ENCODE measurements around the gene PHACTR2.
A peak's percentile ranks its signal among the peaks of the same experiment; 100 is the strongest.
"Not testable (repeated sequence)": the region's sequence is repeated elsewhere in the genome, so short reads cannot be mapped to it uniquely, and the experiment has no call there.

PHACTR2 gene

GRCh38 chr6:143773506-143774150 is 95.9 kb downstream of the PHACTR2 start:
- DNase-seq: no peak

- DNase-seq: no peak
Measured at GRCh38 chr6:143774347-143774746, 96.6 kb downstream of the PHACTR2 start.

- DNase-seq: no peak
Measured at GRCh38 chr6:143775336-143775735, 97.6 kb downstream of the PHACTR2 start.

DNA sequence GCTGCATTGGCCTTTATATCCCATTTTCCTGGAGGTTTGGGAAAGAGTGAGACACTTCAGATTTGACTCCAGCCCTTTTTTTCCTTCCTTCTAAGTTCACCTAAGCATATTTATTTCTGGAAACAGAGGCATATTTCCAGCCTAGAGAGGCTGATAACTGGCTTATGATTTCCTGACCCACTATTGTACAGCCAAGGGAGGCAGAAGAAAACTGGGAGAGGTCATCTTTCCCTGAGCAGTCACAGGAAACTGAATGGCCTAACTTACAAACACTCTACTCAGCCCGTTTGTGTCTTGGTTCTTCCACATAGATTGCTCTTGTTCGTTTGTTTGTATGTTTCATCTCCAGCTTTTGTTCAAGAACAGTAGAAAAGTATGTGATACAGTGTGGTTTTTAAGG is 101.2 kb downstream of the PHACTR2 start:
- DNase-seq: no peak

DNA sequence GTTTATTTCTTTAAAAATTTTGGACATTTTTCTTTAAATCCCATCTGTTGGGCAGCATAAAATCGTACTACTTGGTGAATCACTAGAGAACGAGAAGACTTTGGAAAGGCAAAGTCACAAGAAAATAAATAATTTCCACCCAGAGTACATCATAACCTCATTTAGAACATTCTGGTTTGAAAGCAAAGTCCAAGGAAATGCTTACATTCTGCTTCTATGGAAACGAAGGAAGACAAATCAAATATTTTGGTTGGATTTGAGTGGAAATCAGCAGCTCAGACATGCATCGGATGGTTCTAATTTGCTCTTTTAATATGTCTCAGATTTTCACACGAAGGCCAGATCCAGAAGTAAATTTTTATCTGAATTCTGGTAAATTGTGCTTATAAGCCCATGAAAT is 104.7 kb downstream of the PHACTR2 start:
- no peak for DNase-seq

- DNase-seq: no peak
Measured at GRCh38 chr6:143783077-143783476, 105.3 kb downstream of the PHACTR2 start.

GRCh38 chr6:143784316-143784715 is 106.6 kb downstream of the PHACTR2 start:
- DNase-seq: no peak

- not testable (repeated sequence) for DNase-seq
Measured at GRCh38 chr6:143786371-143786770, 108.6 kb downstream of the PHACTR2 start.

- DNase-seq: no peak
Measured at GRCh38 chr6:143792402-143793279, 114.9 kb downstream of the PHACTR2 start.

- no peak for DNase-seq
Measured at GRCh38 chr6:143793280-143793619, 115.5 kb downstream of the PHACTR2 start.

- DNase-seq: not testable (repeated sequence)
Measured at GRCh38 chr6:143796551-143796950, 118.8 kb downstream of the PHACTR2 start.

DNA sequence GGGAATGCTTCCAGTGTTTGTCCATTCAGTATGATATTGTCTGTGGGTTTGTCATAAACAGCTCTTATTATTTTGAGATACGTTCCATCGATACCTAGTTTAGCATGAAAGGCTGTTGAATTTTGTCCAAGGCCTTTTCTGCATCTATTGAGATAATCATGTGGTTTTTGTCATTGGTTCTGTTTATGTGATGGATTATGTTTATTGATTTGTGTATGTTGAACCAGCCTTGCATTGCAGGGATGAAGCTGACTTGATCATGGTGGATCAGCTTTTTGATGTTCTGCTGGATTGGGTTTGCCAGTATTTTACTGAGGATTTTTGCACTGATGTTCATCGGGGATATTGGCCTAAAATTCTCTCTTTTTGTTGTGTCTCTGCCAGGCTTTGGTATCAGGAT is 120.7 kb downstream of the PHACTR2 start:
- not testable (repeated sequence) for DNase-seq

GRCh38 chr6:143802833-143803565 is 125.2 kb downstream of the PHACTR2 start:
- peak in 1 of 2 experiments; percentile 4 for DNase-seq

GRCh38 chr6:143803769-143804568 is 126.2 kb downstream of the PHACTR2 start:
- no peak for DNase-seq

DNA sequence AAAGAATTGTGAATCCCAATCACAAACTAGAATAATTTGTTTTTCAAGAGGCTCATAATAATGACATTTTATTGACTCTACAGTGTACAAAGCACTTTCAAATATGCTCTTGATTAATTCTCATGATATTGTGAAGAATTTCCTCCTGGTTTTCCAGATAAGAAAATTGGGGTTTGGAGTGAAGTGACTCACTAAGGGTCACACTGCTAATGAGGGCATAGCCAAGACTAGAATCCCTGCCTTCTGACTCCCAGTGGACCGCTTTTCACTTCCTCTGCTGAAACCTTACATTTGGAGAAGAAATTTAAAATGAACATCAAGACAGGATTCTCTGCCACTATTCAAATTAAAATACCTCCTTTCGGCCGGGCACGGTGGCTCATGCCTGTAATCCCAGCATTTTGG is 127.1 kb downstream of the PHACTR2 start:
- DNase-seq: no peak

- peak; percentile 67 to 84 for DNase-seq
Measured at GRCh38 chr6:143806282-143807102, 128.7 kb downstream of the PHACTR2 start.

- no peak for DNase-seq
Measured at GRCh38 chr6:143807103-143807772, 129.5 kb downstream of the PHACTR2 start.

DNA sequence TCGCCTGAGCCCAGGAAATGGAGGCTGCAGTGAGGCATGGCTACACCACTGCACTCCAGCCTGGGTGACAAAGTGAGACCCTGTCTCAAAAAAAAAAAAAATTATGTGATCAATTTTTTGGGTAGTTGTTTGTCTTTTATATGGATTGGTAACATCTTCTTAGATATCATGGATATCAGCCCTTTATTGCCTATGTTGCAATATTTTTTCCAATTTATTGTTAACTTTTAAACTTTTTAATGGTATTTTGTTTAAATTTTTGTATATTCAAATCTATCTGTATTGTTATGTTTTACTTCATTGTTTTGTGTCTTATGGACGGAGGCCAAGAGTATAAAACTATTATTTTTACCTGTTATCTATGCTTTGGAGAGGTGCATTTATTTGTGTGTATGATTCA is 133.0 kb downstream of the PHACTR2 start:
- DNase-seq: no peak

DNA sequence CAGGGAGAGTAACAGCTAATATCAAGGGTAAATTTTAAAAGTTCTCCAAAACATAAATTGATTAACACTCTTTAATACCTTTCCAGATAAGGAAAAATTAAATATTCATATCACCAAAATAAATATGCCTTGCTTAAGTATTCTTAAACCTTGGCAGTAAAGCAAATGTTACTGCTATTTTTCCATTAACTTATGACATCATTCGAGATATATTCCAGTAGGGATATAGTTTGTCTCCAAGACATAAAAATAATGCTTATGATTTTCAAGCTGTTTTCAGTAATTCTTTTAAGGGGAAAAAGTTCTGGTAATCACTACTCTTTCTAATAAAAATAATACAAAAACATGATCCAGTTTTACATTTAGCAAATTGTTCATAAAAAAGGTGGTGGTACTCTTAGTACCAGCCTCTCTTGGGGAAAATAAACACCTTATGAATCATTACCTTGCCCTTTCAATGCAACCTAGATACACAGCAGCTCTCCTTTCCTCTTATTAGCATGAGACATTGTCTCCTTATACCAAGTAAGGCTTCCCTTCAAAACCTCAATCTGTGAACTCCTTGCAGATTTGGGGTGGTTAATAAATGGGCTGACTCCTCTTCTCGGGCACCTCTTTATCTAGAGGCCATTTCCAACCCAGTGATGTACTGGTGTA is 133.9 kb downstream of the PHACTR2 start:
- DNase-seq: no peak

DNA sequence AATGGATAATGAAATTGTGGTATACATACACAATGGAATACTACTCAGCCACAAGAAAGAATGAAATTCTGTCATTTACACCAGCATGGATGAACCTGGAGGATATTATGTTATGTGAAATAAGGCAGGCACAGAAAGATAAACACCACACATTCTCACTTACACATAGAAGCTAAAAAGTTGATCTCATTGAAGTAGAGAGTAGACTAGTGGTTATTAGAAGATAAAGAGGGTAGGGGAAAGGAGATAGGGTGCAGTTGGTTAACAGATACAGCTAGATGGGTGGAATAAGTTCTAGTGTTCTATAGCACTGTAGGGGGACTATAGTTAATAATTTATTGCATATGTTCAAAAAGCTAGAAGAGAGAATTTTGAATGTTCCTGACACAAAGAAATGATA is 139.9 kb downstream of the PHACTR2 start:
- no peak for DNase-seq

- DNase-seq: no peak
Measured at GRCh38 chr6:143821359-143821758, 143.6 kb downstream of the PHACTR2 start.
